ENCODE results near the gene CLCN5.

Gene CLCN5

DNA sequence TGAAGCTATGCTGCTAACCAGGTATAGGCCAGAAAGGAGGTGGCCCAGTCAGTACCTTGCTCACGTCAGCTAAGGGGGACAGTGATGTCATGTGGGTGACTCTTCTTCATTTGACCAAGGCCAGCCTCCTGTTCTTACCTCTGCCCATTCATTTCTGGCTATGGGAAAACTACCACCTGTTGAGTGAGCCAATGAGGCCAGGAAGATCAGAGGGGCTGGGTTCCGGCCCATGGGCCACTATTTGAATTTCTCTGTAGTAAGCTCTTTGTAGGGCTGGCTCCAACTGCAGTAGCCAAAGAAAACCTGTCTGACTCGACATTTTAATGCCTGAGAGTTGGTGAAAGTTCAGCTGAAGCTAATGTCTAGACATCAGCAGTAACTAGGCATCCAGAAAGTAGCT is 175.8 kb downstream of the CLCN5 start:
- no peak for DNase-seq

DNA sequence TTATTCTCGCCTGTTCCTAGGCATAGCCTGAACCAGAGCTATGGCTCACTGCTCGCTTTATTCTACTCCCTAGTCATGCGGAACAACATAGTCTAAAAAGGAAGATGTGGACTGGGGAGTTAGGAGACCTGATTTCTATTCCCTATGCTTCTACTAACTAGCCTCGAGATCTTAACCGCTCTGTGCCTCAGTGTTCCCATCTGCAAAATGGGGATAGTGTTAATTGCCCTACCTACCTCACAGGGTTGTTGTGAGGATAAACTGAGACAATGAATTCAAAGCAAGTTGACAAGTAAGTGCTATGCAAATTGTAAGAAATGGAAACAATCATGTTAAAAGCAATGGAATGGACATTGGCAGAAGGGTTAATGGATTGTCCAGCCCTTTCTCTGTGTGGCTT is 176.4 kb downstream of the CLCN5 start:
- no peak for DNase-seq

DNA sequence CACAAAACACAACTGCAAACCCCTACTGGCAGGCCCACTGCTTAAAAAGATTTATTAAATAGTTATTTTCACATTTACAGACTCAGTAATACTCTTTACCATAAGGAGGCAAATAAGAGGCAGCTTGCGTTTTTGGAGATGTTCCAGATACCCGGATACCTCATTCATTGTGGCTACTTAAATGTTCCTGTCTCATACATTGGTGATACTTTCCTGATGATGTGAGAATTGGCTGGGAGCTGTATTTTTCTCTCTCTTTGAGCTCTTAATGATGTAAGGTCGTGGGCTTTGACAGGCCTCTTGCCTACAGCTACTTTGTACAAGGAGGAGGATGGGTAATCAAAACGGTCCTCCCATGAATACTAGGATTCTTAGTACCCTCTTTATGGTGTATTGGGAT is 176.9 kb downstream of the CLCN5 start:
- DNase-seq: no peak

DNA sequence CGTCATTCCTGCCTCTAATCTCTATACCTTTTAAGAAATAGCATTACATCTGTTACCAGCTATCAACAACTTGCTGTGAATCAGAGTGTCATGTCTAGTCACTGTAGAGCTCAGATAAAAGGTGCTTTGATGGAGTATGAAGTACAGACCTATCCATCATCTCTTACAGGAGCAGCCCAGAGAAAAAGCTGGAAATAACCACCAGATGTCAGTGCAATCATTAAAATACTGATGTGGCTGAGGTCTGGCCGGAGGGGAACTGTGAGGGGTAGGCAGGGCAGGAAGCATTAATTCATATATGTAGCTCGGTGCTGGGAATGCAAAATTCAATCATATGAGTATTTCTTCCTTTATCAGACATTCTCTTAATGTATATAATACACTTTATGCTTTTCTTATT is 177.8 kb downstream of the CLCN5 start:
- DNase-seq: no peak

DNA sequence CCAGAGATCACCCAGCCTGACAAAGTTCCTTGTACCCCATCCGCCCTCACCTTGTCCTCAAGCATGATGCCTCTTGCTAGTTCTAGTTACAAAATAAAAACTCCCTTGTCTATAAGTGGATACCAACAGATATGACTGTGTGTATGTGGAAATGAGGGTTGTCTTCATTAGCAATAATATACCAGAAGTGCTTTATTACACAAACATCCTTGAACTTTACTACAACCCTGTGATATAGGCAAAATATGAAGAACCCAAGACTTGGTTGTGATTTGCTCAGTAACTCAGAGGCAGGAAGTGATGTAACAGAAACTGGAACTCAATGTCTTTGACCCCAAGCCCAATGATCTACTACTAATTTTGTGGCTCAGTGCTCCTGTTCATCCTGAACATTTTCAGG is 180.8 kb downstream of the CLCN5 start:
- no peak for DNase-seq

DNA sequence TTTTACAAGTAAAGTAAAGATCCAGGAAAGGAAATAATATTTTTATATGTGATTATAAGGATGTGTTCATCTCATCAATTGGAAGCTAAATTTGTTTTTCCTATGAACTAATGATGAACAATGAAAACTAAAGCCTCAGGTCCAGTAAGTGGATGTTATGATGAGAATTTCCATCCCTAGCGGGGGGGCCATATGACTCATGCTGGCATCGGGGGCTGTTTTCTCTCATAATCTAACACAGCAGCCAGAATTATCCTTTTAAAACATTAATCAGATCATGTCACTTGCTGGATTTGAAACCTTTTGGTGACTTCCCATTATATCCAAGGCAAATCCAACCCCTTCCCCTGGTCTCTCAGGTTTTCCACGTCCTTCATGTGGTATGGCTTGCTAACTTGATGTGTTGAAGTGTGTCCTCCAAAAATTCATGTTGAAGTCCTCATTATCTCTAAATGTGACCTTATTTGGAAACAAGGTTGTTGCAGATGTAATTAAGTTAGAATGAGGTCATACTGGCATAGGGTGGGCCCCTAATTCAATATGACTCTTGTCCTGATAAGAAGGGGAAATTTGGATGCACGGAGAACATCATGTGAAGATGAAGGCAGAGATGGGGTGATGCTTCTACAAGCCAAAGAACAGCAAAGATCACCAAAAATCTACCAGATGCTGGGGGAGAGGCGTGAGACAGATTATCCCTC is 181.6 kb downstream of the CLCN5 start:
- DNase-seq: no peak

DNA sequence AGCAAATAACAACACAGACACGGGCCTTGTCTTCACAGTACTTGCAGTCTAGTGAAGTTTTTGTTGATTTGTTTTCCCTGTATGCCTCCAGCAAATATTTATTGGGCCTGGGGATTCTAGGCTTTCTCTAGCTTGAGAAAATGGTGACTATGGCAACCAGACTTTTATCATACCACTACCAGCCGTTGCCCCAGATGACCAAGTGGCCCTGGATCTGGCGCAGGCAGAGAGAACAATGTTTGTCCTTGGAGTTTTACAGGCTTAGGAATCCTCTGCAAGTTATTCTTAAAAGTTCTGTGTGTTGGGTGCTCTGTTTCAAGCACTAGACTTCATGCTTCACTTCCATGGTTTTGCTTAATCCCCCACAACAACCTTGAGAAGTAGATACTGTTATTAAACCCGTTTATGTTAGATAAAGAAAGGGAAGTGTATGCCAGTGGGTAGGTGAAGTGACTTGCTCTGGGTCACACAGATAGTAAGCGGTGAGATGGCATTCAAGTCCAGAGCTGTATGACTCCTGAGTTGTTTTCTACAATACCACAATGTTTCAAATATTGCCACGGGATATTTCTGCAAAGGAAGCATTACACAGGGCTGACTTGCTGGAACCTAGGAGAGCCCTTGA is 183.8 kb downstream of the CLCN5 start:
- no peak for DNase-seq

DNA sequence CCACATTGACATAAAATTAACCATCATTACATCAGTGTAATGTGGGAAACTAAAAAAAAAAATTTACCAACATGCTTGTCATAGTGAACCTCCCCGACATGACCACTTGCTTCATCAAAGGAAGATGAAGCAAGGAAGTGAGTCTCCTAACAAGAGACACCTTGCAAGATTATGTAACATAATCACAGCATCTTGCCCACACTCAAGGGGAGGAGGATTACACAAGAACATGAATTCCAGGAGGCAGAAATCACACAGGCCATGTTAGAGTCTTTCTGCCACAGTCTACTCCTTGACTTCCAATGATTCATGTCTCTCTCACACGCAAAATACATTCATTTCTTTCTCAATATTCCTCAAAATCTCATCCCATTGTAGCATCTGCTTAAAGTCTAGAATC is 185.1 kb downstream of the CLCN5 start:
- DNase-seq: no peak

DNA sequence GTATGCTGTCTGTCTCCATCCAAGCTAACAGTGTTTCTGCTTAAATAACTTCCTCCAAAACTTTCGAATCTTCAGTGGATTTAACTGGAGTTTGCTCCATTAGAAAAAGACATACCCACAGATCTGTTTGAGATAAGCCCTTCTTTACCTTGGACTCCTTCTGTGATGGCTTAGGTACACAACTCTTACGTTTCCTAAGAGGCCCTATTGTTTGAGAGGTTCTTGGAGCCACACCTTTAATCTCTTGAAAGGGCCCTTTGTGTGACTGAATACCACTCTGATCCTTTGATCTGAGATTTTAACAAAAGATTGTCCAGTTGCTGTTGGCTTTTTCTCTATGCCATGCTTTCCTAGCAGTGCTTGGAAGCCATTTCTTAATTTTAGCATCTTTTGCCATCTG is 185.9 kb downstream of the CLCN5 start:
- DNase-seq: no peak

DNA sequence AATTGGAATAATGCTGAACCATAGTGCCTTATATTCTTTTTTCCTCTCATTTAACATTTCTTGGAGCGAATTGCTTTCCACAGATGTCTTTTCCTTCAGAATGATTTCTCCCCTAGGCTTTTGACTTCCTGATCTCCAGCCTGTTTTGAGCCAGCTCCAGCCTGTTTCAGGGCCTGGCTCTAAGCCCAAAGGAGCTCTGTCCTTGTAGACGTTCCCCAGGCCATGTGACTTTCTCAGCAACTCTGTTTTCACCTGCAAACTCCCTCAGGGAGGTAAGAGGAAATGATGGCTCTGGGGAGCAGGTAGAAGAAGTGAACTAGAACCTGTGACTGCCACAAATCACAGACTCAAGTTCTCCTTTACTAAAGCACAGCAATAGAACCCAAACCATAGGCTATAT is 189.3 kb downstream of the CLCN5 start:
- DNase-seq: no peak

DNA sequence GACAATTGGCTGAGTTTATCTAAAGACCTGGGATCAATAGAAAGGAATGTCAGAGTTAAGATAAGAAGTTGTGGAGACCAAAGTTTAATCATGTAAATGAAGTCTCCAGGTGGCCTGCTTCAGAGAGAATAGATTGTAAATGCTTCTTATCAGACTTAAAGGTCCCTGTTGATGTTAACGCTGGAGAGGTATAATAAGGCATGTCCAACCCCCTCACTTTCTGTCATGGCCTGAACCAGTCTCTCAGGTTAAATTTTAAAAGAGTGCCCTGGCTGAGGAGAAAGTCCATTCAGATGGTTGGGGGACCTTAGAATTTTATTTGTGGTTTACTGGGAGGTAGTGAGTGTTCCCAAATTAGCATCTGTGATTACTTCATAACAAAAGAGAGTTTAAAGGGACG is 191.7 kb downstream of the CLCN5 start:
- DNase-seq: no peak

DNA sequence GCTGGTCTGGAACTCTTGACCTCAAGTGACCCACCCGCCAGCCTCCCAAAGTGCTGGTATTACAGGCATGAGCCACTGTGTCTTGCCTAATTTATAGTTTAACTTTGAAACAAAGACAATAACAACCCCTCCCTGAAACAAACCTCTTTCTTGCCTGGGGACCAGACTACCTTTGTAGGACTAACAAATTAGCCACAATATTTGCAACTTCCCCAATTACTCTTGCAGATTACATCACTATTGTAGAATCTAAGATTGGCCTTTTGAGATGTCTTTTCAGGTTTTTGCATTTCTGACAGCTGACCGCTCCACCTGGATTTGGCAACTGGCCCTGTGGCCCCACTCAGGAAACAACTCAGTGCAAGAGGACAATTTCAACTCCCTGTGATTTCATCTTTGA is 193.6 kb downstream of the CLCN5 start:
- no peak for DNase-seq

DNA sequence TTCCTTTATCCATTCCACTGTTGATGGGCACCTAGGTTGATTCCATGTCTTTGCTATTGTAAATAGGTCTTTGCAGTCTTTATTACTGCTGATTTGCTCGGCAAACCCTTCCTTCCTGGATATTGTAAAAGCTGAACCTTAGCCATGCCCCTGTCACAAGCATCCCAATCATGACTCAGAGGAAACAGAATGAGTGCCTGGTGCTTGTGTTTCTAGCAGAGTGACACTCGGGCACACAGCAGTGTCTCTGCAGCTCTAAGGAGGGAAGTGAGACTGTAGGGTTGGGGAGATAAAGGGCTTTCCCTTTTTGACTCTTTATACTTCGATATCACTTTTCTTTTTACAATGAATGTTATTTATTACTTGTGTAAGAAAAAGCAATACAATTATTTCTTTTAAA is 195.1 kb downstream of the CLCN5 start:
- no peak for DNase-seq

DNA sequence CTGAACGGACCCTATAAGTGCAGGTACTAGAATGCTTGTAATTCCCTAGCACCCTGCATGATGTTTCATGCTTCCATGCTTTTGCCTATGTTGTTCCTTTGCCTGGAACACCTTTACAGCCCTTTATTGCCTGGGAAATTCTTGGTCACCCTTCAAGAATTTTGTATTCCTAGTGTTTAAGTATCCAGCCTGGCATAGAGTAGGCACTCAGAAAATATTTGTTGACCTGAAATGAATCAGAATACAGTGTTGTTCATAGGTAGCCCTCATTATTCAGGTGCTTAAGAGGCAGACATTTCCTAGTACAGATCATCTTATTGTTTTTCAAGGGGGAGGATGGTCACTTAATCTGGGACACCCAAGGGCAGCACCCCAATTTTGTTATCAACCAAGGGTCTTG is 203.1 kb downstream of the CLCN5 start:
- DNase-seq: no peak

DNA sequence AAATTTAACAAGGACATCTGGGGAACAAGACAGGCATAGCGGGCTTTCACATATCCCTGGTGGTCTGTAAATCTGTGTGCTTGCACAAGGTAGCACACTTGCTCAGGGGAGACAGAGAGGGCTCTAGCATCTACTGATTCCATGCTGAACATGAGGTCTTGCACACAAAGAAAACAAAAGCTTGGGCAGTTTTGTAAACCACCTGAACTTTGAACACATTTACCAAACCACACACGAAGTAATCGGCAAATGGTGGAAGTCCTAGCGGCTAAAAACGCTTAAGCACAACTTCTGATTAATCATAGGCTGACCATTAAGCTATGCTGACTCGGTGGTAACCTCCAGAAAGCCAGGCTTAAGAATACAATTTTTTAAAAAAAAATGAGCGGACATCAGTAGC is 225.6 kb downstream of the CLCN5 start:
- DNase-seq: no peak

All from activated CD4-positive, alpha-beta T cell treated with anti-CD3 and anti-CD28 coated beads for 4 hours (primary cell).